ENCODE data around the gene ZBTB2.

The ZBTB2 gene

GRCh38 chr6:151403919-151404308, 12.6 kb upstream of the ZBTB2 start:
- TF ChIP-seq, protein P1, sequence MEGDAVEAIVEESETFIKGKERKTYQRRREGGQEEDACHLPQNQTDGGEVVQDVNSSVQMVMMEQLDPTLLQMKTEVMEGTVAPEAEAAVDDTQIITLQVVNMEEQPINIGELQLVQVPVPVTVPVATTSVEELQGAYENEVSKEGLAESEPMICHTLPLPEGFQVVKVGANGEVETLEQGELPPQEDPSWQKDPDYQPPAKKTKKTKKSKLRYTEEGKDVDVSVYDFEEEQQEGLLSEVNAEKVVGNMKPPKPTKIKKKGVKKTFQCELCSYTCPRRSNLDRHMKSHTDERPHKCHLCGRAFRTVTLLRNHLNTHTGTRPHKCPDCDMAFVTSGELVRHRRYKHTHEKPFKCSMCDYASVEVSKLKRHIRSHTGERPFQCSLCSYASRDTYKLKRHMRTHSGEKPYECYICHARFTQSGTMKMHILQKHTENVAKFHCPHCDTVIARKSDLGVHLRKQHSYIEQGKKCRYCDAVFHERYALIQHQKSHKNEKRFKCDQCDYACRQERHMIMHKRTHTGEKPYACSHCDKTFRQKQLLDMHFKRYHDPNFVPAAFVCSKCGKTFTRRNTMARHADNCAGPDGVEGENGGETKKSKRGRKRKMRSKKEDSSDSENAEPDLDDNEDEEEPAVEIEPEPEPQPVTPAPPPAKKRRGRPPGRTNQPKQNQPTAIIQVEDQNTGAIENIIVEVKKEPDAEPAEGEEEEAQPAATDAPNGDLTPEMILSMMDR (IDR thresholded peaks at IDR 0.05) = no peak
- Histone ChIP-seq H3K27ac (peak overlapping the region; percentile 13), H3K4me3 (ENCODE audit: low read depth in 1 of 2, low read length in 1 of 2) (no peak overlapping the region), H3K36me3 (peaks cover 21% of the 10 kb centered on the region), H3K4me1 (ENCODE audit: control insufficient read depth in 1 of 2, insufficient read depth in 1 of 2, low read depth in 1 of 2, low read length in 1 of 2) (no peaks in the 10 kb centered on the region), H3K27me3 (no peaks in the 10 kb centered on the region), H3K9me3 (no peaks in the 10 kb centered on the region)

DNA sequence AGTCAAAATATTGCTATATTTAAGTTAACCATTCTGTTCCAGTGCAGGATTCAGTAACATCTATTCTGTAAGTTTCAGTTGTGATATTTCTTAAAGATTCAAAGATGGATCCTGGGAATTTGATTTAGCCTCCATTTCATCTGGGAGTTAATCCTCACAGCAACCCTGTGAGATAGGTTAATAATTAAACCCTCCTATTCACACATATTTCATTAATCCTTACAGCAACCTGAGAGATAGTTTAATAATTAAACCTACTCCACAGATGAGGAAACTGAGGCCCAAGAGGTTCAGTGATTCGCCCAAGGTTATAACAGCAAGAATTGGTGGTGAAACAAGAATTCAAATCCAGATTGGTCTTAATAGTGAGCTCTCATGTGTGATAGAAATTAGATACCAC, 10.9 kb upstream of the ZBTB2 start:
- TF ChIP-seq, protein P1 (IDR thresholded peaks at IDR 0.05) = no peak
- Histone ChIP-seq H3K27ac (no peak overlapping the region), H3K36me3 (peaks cover 13% of the 10 kb centered on the region), H3K9me3 (no peaks in the 10 kb centered on the region), H3K4me1 (ENCODE audit: control insufficient read depth in 1 of 2, insufficient read depth in 1 of 2, low read depth in 1 of 2, low read length in 1 of 2) (no peaks in the 10 kb centered on the region), H3K4me3 (ENCODE audit: low read depth in 1 of 2, low read length in 1 of 2) (no peak overlapping the region), H3K27me3 (no peaks in the 10 kb centered on the region)

DNA sequence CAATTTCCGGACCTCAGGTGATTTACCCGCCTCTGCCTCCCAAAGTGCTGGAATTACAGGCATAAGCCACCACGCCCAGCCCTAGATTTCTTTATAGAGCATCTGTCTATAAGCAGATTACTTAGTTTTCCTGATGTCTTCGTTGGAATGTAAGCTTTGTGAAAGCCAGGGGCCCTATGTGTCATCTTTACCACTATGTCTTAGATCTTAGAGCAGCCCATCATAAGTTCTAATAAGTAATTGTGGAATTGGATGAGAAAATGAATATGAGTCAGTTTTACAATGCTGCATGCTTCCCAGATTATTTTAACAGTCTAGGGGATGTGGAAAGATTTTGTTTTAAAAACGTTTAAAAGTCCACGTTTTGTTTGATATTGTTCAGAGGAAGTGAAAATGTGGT, 9.1 kb upstream of the ZBTB2 start:
- Histone ChIP-seq H3K9me3 (no peaks in the 10 kb centered on the region), H3K27me3 (no peaks in the 10 kb centered on the region), H3K4me1 (ENCODE audit: control insufficient read depth in 1 of 2, insufficient read depth in 1 of 2, low read depth in 1 of 2, low read length in 1 of 2) (no peaks in the 10 kb centered on the region), H3K27ac (no peak overlapping the region), H3K36me3 (peaks cover 17% of the 10 kb centered on the region), H3K4me3 (ENCODE audit: low read depth in 1 of 2, low read length in 1 of 2) (no peak overlapping the region)
- TF ChIP-seq, protein P1 (IDR thresholded peaks at IDR 0.05) = no peak

GRCh38 chr6:151399679-151400078, 8.3 kb upstream of the ZBTB2 start:
- no peaks in the 10 kb centered on the region for H3K4me1 ChIP-seq (ENCODE audit: control insufficient read depth in 1 of 2, insufficient read depth in 1 of 2, low read depth in 1 of 2, low read length in 1 of 2)
- H3K36me3 ChIP-seq = peaks cover 11% of the 10 kb centered on the region
- TF ChIP-seq, protein P1 (IDR thresholded peaks at IDR 0.05) = no peak
- peak overlapping the region; percentile 20 for H3K27ac ChIP-seq
- no peaks in the 10 kb centered on the region for H3K27me3 ChIP-seq
- H3K9me3 ChIP-seq = no peaks in the 10 kb centered on the region
- H3K4me3 ChIP-seq (ENCODE audit: low read depth in 1 of 2, low read length in 1 of 2) = no peak overlapping the region

GRCh38 chr6:151393410-151393809, 2.1 kb upstream of the ZBTB2 start:
- Histone ChIP-seq H3K4me3 (ENCODE audit: low read depth in 1 of 2, low read length in 1 of 2) (no peak overlapping the region), H3K27ac (no peak overlapping the region)

More at GRCh38 chr6:151393410-151393809, 2.1 kb upstream of the ZBTB2 start:
- Histone ChIP-seq H3K4me1 (ENCODE audit: control insufficient read depth in 1 of 2, insufficient read depth in 1 of 2, low read depth in 1 of 2, low read length in 1 of 2) (peaks cover 32 to 36% of the 10 kb centered on the region in 2 experiments), H3K27me3 (no peaks in the 10 kb centered on the region), H3K36me3 (peaks cover 3% of the 10 kb centered on the region), H3K9me3 (no peaks in the 10 kb centered on the region)
- TF ChIP-seq, protein P1 (IDR thresholded peaks at IDR 0.05) = no peak
